ENCODE measurements around the gene RPS27.

RPS27 gene
- total RNA-seq = 1,272 to 2,169 (median 1,777) reads per million in 4 experiments

GRCh38 chr1:153990468-153991150, at the start of gene RPS27:
Gene RPS27 (plus strand): TSS chr1:153990762. CDS start chr1:153990797, 35 bp downstream.
- DNase-seq = peak; percentile 81

DNA sequence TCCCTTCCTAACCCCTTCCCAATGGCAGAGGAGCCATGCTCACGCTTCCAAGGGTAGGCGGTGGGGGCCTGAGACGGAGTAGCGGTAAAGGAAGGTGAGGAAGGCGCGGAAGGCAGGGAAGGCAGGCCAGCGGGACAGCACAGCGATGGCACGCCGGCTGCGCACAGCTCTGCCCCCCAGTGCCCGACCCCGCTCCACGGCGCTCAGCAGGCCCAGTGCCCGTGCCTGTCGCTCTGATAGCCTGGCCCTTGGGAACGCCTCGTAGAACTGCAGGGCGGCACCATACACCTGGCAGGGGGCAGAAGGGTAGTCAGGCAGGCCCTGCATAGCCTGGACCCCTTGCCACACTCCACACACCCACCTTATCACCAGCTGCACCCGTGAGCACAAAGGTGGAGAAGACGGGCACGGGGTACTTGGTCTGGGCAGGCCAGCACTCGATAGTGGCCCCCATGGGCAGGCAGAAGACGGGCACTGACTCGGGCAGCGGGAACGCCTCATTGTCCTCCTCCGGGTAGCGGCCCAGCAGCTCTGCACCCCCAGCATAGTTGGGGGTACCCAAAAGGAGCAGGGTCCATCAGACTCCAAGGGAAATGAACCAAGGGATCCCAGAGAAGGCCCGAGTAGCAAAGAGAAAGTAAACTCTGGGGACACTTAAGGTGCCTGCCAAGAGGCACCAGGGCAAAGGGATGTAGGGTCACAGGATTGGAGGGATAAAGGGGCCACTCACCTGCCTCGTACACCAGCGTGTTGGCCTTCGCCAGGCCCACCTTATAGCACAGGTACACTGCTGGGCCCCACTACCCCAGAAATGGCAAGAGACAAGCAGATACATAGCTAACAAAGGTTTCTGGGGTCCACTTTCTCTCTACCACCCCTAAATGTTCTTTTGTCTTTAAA, 48.5 kb upstream of the RPS27 start:
- DNase-seq = no peak

GRCh38 chr1:153942766-153943549, 47.6 kb upstream of the RPS27 start:
- DNase-seq = no peak

DNA sequence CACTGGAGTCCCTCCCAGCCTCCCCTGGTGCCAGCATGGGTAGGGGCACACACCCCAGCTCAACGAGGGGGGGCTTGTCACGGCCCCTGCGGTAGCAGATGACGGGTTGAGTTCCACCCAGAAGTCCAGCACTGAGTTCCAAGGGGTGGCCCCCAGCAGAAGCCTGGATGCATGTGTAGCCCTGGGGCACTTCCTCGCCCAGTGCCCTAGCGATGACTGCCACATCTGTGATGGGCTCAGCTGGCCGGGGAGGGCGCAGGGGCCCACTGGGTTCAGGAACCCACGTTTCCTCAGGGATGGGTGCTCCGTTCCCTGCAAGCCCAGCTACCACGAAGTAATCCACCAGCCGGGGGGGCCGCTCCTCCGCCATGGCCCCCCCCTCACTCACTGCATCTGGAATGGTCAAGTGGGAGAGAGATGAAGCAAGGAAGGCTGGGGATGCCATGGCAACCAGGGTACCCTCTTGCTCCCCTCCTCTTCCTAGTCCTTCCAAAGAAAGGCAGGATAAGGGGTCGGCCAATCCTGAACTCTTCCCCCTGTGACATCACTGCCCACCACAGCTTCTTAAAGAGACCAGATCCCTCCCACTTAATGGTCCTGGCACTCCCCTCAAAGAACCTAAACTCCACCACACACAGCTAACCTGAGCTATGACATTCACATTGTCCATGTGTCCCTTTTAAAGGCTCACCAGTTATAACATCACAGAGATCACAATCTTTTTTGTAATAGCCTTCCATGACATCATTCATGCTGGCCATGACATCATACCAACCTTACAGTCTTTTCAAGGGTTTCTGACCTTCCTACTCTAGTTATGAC, 46.3 kb upstream of the RPS27 start:
- DNase-seq = no peak

DNA sequence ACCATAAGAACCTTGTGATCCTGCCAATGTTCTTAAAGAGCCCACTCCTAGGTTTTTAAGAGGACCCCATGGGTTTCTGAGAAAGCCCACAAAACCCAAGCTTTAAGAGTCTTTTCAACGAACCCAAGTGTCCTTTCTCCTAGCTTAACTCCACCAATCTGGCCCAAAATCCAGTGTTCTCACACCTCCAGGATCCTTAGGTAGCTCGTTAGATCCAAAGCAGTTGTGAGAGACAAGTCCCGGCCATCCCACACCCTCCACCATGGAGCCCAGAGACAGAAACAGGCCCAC, 45.8 kb upstream of the RPS27 start:
- DNase-seq = no peak

DNA sequence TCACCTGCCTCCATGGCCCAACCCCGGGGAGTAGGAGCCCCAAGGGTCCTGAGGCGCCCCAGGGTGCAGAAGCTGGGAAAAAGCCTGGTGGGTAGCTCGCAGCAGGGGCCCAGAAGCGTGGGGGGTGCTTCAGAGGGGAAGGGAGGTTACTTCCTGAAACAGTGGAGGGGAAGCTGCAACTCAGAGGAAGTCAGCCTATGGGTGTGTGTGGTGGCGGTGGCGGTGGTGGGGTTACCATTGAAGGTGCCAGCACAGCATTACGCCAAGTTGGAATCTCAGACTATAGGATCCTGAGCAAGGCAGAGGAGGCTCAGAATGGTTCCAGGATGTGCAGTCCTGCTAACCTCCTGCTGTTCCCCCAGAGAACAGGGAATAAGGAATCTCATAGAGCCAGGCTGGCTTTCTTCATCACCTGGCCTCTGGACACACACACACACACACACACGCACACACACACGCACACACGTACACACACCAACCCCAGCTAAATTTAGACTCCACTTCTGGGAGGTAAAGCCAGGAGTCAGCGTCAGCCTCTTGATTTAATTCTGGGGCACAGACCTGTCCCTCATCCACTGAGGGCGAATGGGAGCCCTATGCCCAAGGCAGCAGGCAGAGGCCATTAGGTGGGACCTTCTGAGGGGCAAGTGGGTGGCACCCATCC, 45.3 kb upstream of the RPS27 start:
- DNase-seq = peak; percentile 71

GRCh38 chr1:153945795-153946621, 44.6 kb upstream of the RPS27 start:
- peak; percentile 47 for DNase-seq

DNA sequence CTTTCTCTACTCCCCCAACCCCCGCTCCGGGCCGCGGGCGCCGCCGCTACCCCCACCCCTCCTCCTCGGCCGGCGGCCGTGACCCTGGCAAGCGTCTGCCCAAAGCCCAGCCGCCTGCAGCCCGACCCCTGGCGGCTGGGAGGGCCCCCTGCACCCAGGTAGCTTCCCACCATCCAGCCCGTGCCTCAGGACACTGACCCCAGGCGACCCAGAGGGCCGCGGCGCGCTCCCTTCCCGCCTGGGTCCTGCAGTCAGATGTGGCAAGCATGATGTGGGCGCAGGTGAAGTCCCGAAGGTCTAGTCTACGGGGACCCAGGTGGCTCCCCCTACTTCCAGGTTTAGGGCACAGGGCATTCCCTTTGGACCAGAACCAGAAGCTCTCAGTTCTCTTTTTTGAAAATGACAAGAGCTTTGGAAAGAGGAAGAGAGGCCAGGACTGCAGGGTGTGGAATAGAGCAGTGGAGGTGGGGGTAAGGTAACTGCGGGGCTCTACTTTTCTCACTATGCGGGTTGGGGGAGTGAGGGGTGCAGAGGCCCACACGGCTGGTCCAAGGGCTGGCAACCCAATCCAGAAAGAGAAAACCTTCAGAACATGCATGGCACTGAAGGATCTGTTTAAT, 43.8 kb upstream of the RPS27 start, which contains the start of gene DENND4B:
DENND4B (minus strand) TSS at position 97 of the 620 bp plus-strand sequence. CDS start 2,344 bp downstream, outside the sequence.
- DNase-seq = peak; percentile 49

- no peak for DNase-seq
Measured at GRCh38 chr1:153951183-153951582, 39.4 kb upstream of the RPS27 start.

DNA sequence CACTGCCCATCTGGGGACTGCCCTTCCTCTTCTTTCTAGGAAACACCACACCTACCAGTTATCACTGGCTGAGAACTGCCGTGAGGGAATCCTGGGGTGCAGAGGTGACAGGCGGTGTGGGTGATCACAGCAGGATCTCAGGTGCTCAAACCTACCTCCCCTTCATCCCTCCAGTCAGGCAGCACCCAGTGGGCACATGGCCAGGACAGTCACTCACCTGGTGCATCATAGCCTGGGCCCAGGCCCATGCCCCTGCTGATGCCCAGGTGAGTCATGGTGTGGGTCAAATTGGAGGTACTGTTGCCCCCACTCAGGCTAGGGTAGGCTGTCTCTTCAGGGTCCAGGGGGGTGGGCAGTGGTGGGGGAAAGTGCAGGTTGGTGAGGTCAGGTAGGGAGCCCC, 38.8 kb upstream of the RPS27 start:
- no peak for DNase-seq

GRCh38 chr1:153953859-153954365, 36.6 kb upstream of the RPS27 start:
- no peak for DNase-seq

DNA sequence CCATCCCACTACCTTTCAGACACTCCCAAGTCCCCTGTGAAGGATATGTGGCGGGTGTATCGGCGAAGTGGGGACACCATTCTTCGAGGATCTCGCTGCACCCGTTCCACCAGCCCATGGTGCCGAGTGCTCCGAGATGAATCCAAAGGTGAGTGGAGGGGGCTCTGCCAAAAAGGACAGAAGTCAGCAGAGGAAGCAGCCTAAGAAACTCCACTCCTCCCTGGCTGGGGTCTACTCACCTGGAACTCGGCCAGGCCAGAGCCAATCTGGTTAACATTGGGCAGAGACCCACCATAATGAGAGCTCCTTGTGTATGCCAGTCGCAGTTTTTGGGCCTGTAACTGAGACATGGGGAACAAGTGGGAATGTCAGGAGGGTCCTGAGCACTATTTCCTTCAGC, 35.7 kb upstream of the RPS27 start:
- no peak for DNase-seq

GRCh38 chr1:153956997-153957715, 33.4 kb upstream of the RPS27 start:
- no peak for DNase-seq

DNA sequence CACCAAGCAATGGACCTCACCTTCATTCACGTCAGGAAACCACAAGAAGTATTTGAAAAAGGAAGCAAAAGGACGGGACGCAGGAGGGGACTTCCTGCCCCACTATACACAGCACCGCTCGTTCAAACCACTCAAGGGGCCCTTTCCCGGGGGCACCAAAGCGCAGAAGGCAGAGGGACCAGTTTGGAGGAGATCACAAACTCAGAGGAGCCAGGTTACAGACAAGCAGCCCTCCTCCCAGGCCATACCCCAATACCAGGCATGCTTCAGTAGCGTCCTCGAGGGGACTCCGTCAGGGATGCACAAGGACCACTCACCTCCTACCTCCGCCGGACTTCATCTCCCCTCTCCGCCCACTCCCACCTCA, 32.8 kb upstream of the RPS27 start:
- peak; percentile 38 for DNase-seq

GRCh38 chr1:153958111-153958960, 32.2 kb upstream of the RPS27 start, which contains the start of gene CRTC2:
Gene CRTC2 (minus strand): TSS chr1:153958612. CDS start chr1:153958497, 115 bp downstream.
- peak; percentile 94 for DNase-seq

- DNase-seq = no peak
Measured at GRCh38 chr1:153958961-153959260, 31.7 kb upstream of the RPS27 start.

DNA sequence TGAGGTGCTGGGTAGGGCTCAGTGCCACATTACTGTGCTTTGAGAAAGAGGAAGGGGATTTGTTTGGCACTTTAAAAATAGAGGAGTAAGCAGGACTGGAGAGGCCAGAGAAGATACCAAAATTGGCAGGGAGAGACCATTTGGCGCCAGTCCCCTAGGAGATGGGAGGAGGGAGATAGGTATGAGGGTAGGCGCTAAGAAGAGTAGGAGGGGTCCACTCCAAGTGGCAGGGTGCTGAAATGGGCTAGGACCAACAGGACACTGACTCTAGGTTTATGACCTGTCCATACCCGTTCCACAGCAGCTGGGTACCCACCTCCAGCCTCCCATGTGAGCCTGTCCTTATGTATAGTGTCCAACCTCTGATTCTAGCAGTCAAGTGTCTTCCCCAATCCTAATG, 31.1 kb upstream of the RPS27 start:
- no peak for DNase-seq

DNA sequence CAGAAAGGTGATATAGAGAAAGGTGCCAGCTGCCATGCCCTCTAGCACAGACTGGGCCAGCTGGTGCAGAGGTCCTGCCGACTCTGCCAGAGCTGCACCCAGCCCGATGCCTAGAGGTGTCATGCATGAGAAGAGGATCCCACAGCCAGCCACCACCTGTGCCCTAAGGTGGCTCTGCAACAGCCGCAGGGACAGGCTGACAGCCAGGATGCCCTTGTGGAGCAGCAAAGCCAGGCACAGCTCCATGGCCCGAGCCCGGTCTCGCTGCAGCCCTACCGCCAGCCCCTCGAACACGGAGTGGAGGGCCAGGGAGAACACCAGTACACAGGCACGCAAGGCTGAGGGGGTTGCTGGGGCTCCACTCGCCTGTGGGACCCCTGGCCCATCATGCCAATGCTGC, 30.4 kb upstream of the RPS27 start:
- DNase-seq = no peak

GRCh38 chr1:153961421-153961820, 29.1 kb upstream of the RPS27 start:
- no peak for DNase-seq
